ENCODE data around the gene HECW1.

The HECW1 gene

GRCh38 chr7:43439631-43440401, 327.4 kb downstream of the HECW1 start:
- DNase-seq (ENCODE audit: low read depth) = peak; percentile 12

GRCh38 chr7:43441231-43442130, 329.0 kb downstream of the HECW1 start:
- DNase-seq (ENCODE audit: low read depth) = no peak

GRCh38 chr7:43443381-43443780, 330.9 kb downstream of the HECW1 start:
- DNase-seq (ENCODE audit: low read depth) = no peak

- no peak for DNase-seq (ENCODE audit: low read depth)
These were observed 332.5 kb downstream of the HECW1 start for GRCh38 chr7:43444711-43445578.

GRCh38 chr7:43449577-43449976, 337.1 kb downstream of the HECW1 start:
- DNase-seq (ENCODE audit: low read depth) = no peak

- no peak for DNase-seq (ENCODE audit: low read depth)
These were observed 338.4 kb downstream of the HECW1 start for GRCh38 chr7:43450894-43451293.

- no peak for DNase-seq (ENCODE audit: low read depth)
These were observed 342.6 kb downstream of the HECW1 start for GRCh38 chr7:43454936-43455518.

GRCh38 chr7:43456200-43456599, 343.8 kb downstream of the HECW1 start:
- no peak for DNase-seq (ENCODE audit: low read depth)

GRCh38 chr7:43458330-43459018, 346.0 kb downstream of the HECW1 start:
- no peak for DNase-seq (ENCODE audit: low read depth)

GRCh38 chr7:43459019-43459337, 346.5 kb downstream of the HECW1 start:
- DNase-seq (ENCODE audit: low read depth) = no peak

GRCh38 chr7:43460733-43461348, 348.4 kb downstream of the HECW1 start:
- no peak for DNase-seq (ENCODE audit: low read depth)

GRCh38 chr7:43461349-43462024, 349.0 kb downstream of the HECW1 start:
- DNase-seq (ENCODE audit: low read depth) = no peak

GRCh38 chr7:43462836-43463235, 350.4 kb downstream of the HECW1 start:
- no peak for DNase-seq (ENCODE audit: low read depth)

- no peak for DNase-seq (ENCODE audit: low read depth)
These were observed 351.0 kb downstream of the HECW1 start for GRCh38 chr7:43463401-43463980.

- no peak for DNase-seq (ENCODE audit: low read depth)
These were observed 353.4 kb downstream of the HECW1 start for GRCh38 chr7:43465581-43466554.

- DNase-seq (ENCODE audit: low read depth) = no peak
These were observed 355.0 kb downstream of the HECW1 start for GRCh38 chr7:43467406-43467805.

GRCh38 chr7:43467846-43468245, 355.4 kb downstream of the HECW1 start:
- no peak for DNase-seq (ENCODE audit: low read depth)

- DNase-seq (ENCODE audit: low read depth) = no peak
These were observed 356.6 kb downstream of the HECW1 start for GRCh38 chr7:43469051-43469450.

GRCh38 chr7:43470110-43470509, 357.7 kb downstream of the HECW1 start:
- DNase-seq (ENCODE audit: low read depth) = no peak

All from stimulated activated CD8-positive, alpha-beta memory T cell treated with anti-CD3 and anti-CD28 coated beads, Interleukin-12 subunit alpha, Interleukin-12 subunit beta, amount 100 ng/mL, for 4 hours (primary cell).